ENCODE data around the gene KRT26. TPM values are rescaled to one million over a fixed set of nuclear protein-coding genes. Genes with fewer than 3 reads are reported as not detected.

Gene KRT26
- total and polyA plus RNA-seq, 2 of the 8 experiments (the other 6 are each of a cell fraction or from before 2014, with no cell fraction given), result not detected

DNA sequence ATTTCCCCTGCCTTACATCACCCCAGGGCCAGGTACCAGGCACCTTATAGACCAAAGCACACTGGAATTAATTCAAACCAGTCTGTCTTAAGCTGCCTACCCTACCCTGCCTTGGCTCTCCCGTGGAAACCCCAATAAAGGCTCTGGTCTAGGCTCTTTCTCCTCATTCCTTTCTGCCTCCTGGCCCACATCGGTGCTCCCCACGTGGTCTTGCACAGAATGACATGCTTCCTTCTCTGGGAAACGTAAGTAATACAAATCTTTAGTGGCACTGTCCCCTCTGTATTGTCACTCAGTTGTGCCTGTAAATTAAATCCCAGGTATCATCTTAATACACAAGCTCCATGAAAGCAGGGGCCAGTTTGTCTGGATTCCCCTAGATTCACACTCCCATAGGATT lies 33.4 kb downstream of the KRT26 start (continued):
- TF ChIP-seq CTBP2 (IDR thresholded peaks at IDR 0.05; ENCODE audit: borderline replicate concordance, insufficient read depth, insufficient read length, low read length) (no peak), SIRT6 (IDR thresholded peaks at IDR 0.05; ENCODE audit: low read length) (no peak), USF2 (IDR thresholded peaks at IDR 0.05; ENCODE audit: low read length) (no peak), KDM5A (IDR thresholded peaks at IDR 0.05; ENCODE audit: low read length) (no peak), SIX5 (IDR thresholded peaks at IDR 0.05; ENCODE audit: low read depth, low read length) (no peak), TAF1 (IDR thresholded peaks at IDR 0.05; ENCODE audit: low read depth, low read length) (no peak), BACH1 (IDR thresholded peaks at IDR 0.05; ENCODE audit: low read length) (no peak)
- TF ChIP-seq, protein P1, sequence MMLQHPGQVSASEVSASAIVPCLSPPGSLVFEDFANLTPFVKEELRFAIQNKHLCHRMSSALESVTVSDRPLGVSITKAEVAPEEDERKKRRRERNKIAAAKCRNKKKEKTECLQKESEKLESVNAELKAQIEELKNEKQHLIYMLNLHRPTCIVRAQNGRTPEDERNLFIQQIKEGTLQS (IDR thresholded peaks at IDR 0.05; ENCODE audit: insufficient read depth, low read depth, low read length), result no peak
- TF ChIP-seq, protein P2, sequence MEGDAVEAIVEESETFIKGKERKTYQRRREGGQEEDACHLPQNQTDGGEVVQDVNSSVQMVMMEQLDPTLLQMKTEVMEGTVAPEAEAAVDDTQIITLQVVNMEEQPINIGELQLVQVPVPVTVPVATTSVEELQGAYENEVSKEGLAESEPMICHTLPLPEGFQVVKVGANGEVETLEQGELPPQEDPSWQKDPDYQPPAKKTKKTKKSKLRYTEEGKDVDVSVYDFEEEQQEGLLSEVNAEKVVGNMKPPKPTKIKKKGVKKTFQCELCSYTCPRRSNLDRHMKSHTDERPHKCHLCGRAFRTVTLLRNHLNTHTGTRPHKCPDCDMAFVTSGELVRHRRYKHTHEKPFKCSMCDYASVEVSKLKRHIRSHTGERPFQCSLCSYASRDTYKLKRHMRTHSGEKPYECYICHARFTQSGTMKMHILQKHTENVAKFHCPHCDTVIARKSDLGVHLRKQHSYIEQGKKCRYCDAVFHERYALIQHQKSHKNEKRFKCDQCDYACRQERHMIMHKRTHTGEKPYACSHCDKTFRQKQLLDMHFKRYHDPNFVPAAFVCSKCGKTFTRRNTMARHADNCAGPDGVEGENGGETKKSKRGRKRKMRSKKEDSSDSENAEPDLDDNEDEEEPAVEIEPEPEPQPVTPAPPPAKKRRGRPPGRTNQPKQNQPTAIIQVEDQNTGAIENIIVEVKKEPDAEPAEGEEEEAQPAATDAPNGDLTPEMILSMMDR (IDR thresholded peaks at IDR 0.05; ENCODE audit: control extremely low read depth in 1 of 3, insufficient read depth in 1 of 3, low read depth in 1 of 3, low read length in 3 of 3), result no peak
